WI38 (cell line): ENCODE results near the gene LLCFC1.

ENCODE experiments used
- H3K4me3 ChIP-seq: 2 replicates; pipeline ENCODE4 v1.5.1; 2011; ENCODE audit warnings: low read depth, mild to moderate bottlenecking, control low read depth, low read length
- CTCF ChIP-seq: IDR thresholded peaks from 2 replicates; pipeline ENCODE4 v1.5.1; 2012; ENCODE audit warnings: low read depth, mild to moderate bottlenecking, control low read depth, low read length

Gene LLCFC1

GRCh38 chr7:142918901-142919300, 20.4 kb upstream of the LLCFC1 start:
- no peak for TF ChIP-seq CTCF
- no peak overlapping the region for H3K4me3 ChIP-seq

GRCh38 chr7:142919656-142920055, 19.6 kb upstream of the LLCFC1 start:
- no peak overlapping the region for H3K4me3 ChIP-seq
- TF ChIP-seq CTCF, result no peak

- TF ChIP-seq CTCF, result no peak
- H3K4me3 ChIP-seq, result no peak overlapping the region
Observed at GRCh38 chr7:142923391-142923790, 15.9 kb upstream of the LLCFC1 start.

GRCh38 chr7:142925413-142925812, 13.9 kb upstream of the LLCFC1 start:
- no peak for TF ChIP-seq CTCF

GRCh38 chr7:142927085-142927745, 12.1 kb upstream of the LLCFC1 start:
- no peak for TF ChIP-seq CTCF
- H3K4me3 ChIP-seq, result no peak overlapping the region

More at GRCh38 chr7:142925413-142925812, 13.9 kb upstream of the LLCFC1 start:
- H3K4me3 ChIP-seq, result no peak overlapping the region

- TF ChIP-seq CTCF, result no peak
- H3K4me3 ChIP-seq, result no peak overlapping the region
Observed at GRCh38 chr7:142927949-142928348, 11.3 kb upstream of the LLCFC1 start.

- no peak overlapping the region for H3K4me3 ChIP-seq
- no peak for TF ChIP-seq CTCF
Observed at GRCh38 chr7:142930126-142930730, 9.1 kb upstream of the LLCFC1 start.
